Measurements from ENCODE around the gene VIPR2. TPM values are rescaled to one million over a fixed set of nuclear protein-coding genes. Genes with fewer than 3 reads are reported as not detected.

The VIPR2 gene
- total RNA-seq = under 1 TPM in 2 of 4 donors, not detected in 2; 0.33 to 0.56 TPM

GRCh38 chr7:159144758-159145489 is at the start of gene VIPR2:
Gene VIPR2, minus strand, starts transcription at chr7:159144867. Its CDS starts 96 bp downstream, at chr7:159144771.
- H3K4me1 ChIP-seq = peaks cover 7 to 19% of the 10 kb centered on the region in 2 donors
- peak within 1 kb of the TSS in 2 of 3 donors; percentile 8 to 23 for H3K4me3 ChIP-seq (replicated peaks in 1 of 3)
- intact Hi-C loops (cut with DNase I) = no loop called here
- no peak within 1 kb of the TSS for H3K27ac ChIP-seq
- DNase-seq = no peak
- H3K9me3 ChIP-seq = no peaks in the 10 kb centered on the region
- WGBS, 2 donors = 2 to 3% methylated on average over 10 to 22 of the region's 88 CpGs
- no peaks in the 10 kb centered on the region for H3K36me3 ChIP-seq
- H3K27me3 ChIP-seq = peaks cover 10% of the 10 kb centered on the region
- TF ChIP-seq CTCF (IDR thresholded peaks at IDR 0.05) (no peak), POLR2A (IDR thresholded peaks at IDR 0.05) (no peak)

GRCh38 chr7:159193543-159194090 is 49.0 kb upstream of the VIPR2 start:
- 50 to 65% methylated on average over 4 of the region's 4 CpGs for WGBS, 2 donors
- intact Hi-C loops (cut with DNase I) = no loop called here
- no peaks in the 10 kb centered on the region for H3K4me1 ChIP-seq
- H3K27ac ChIP-seq = no peak overlapping the region
- no peaks in the 10 kb centered on the region for H3K27me3 ChIP-seq
- no peak overlapping the region for H3K4me3 ChIP-seq (replicated peaks in 1 of 3)
- H3K9me3 ChIP-seq = no peaks in the 10 kb centered on the region
- DNase-seq = no peak
- no peaks in the 10 kb centered on the region for H3K36me3 ChIP-seq
- TF ChIP-seq CTCF (IDR thresholded peaks at IDR 0.05) (no peak), POLR2A (IDR thresholded peaks at IDR 0.05) (no peak)

- no peak for DNase-seq
- Histone ChIP-seq H3K36me3 (no peaks in the 10 kb centered on the region), H3K9me3 (no peaks in the 10 kb centered on the region), H3K27ac (no peak overlapping the region), H3K4me1 (no peaks in the 10 kb centered on the region), H3K27me3 (no peaks in the 10 kb centered on the region), H3K4me3 (replicated peaks in 1 of 3) (no peak overlapping the region)
- TF ChIP-seq CTCF (IDR thresholded peaks at IDR 0.05) = no peak
- no peak for TF ChIP-seq POLR2A (IDR thresholded peaks at IDR 0.05)
- 65 to 66% methylated on average over 11 to 12 of the region's 13 CpGs for WGBS, 2 donors
- intact Hi-C loops (cut with DNase I) = no loop called here
These were observed 48.2 kb upstream of the VIPR2 start for GRCh38 chr7:159192725-159193453.

- Histone ChIP-seq H3K27me3 (no peaks in the 10 kb centered on the region), H3K4me3 (replicated peaks in 1 of 3) (no peak overlapping the region), H3K36me3 (no peaks in the 10 kb centered on the region), H3K4me1 (no peaks in the 10 kb centered on the region), H3K9me3 (no peaks in the 10 kb centered on the region), H3K27ac (no peak overlapping the region)
- TF ChIP-seq CTCF (IDR thresholded peaks at IDR 0.05) (no peak), POLR2A (IDR thresholded peaks at IDR 0.05) (no peak)
- intact Hi-C loops (cut with DNase I) = no loop called here
- WGBS, 2 donors = 73 to 79% methylated on average over 3 of the region's 3 CpGs
- DNase-seq = no peak
These were observed 47.3 kb upstream of the VIPR2 start for GRCh38 chr7:159192013-159192412.

- no peaks in the 10 kb centered on the region for H3K27me3 ChIP-seq
- H3K27ac ChIP-seq = no peak overlapping the region
- no peaks in the 10 kb centered on the region for H3K36me3 ChIP-seq
- no peaks in the 10 kb centered on the region for H3K4me1 ChIP-seq
- no peak for DNase-seq
- H3K9me3 ChIP-seq = no peaks in the 10 kb centered on the region
- TF ChIP-seq CTCF (IDR thresholded peaks at IDR 0.05) (no peak), POLR2A (IDR thresholded peaks at IDR 0.05) (no peak)
- no peak overlapping the region for H3K4me3 ChIP-seq (replicated peaks in 1 of 3)
- WGBS, 2 donors = 74 to 80% methylated on average over 11 of the region's 11 CpGs
- intact Hi-C loops (cut with DNase I) = no loop called here
These were observed 46.6 kb upstream of the VIPR2 start for GRCh38 chr7:159191236-159191635.
